A549 (cell line): ENCODE results near the gene MOGAT2. TPM values are rescaled to one million over a fixed set of nuclear protein-coding genes. Genes with fewer than 3 reads are reported as not detected.

ENCODE experiments used
- ATAC-seq, 2 experiments: fragments of 200-7000 bp in 1 of 2; fragments of >200 bp in 1 of 2; cut with Nextera tagmentation in 1 of 2; cut with Tn5 transposase in 1 of 2; 3 replicates each; pipeline versions ENCODE4 v1.8.0 to v1.9.1; 2018 to 2020; ENCODE audit warnings: mild to moderate bottlenecking in 1 of 2, moderate library complexity in 1 of 2
- CTCF ChIA-PET: fragments of 300-600 bp; sonication (Branson Sonifier 250); formaldehyde crosslinking; extraction: SDS; loops from one replicate; lab custom pipeline; 2021; ENCODE audit warnings: antibody characterized with exemption, inconsistent platforms; lab: Yijun Ruan, JAX
- POLR2A ChIA-PET: fragments of 350-600 bp; formaldehyde crosslinking; extraction: SDS; loops from one replicate; lab custom pipeline; 2021; ENCODE audit warnings: antibody characterized with exemption, inconsistent platforms; lab: Yijun Ruan, JAX
- DNase-seq, 2 experiments: peaks; one replicate each; pipeline versions ENCODE4 v3.0.0 to v3.0.0-alpha.2; 2011 to 2016; ENCODE audit warnings: low read depth in 1 of 2, low spot score in 1 of 2
- FAIRE-seq: peaks from 2 replicates; lab custom pipeline; 2011; peaks lifted over from hg19 to GRCh38; lab: Jason Lieb, UNC
- H3K27ac ChIP-seq, 2 experiments: fragments of >200 bp; sonication (Bioruptor Twin); formaldehyde crosslinking; 3 replicates each; pipeline ENCODE4 v1.5.1; 2016 to 2017
- H3K4me1 ChIP-seq: fragments of >200 bp; sonication (Bioruptor Twin); formaldehyde crosslinking; 3 replicates; pipeline ENCODE4 v1.6.1; 2016
- H3K4me2 ChIP-seq: fragments of >200 bp; sonication (Bioruptor Twin); formaldehyde crosslinking; 3 replicates; pipeline ENCODE4 v1.6.1; 2016
- H3K4me3 ChIP-seq: fragments of >200 bp; sonication (Bioruptor Twin); formaldehyde crosslinking; 3 replicates; pipeline ENCODE4 v1.5.1; 2016
- H3K9me3 ChIP-seq: fragments of >200 bp; sonication (Bioruptor Twin); formaldehyde crosslinking; 3 replicates; pipeline ENCODE4 v1.6.1; 2016
- BCL3 ChIP-seq: fragments of >200 bp; sonication (Bioruptor Twin); formaldehyde crosslinking; IDR thresholded peaks from 3 replicates; pipeline ENCODE4 v1.6.1; 2016
- CBX2 ChIP-seq: fragments of 200-600 bp; sonication (generic); IDR thresholded peaks from 2 replicates; pipeline ENCODE4 v1.6.1; 2016; ENCODE audit warnings: low read depth, mild to moderate bottlenecking, borderline replicate concordance
- CHD4 ChIP-seq: fragments of 200-600 bp; sonication (generic); IDR thresholded peaks from 2 replicates; pipeline ENCODE4 v1.6.1; 2016; ENCODE audit warnings: antibody characterized with exemption, mild to moderate bottlenecking, borderline replicate concordance
- E2F6 ChIP-seq: IDR thresholded peaks from 2 replicates; pipeline ENCODE4 v1.6.1; 2012; ENCODE audit warnings: low read depth, borderline replicate concordance
- EHF ChIP-seq: fragments of 250-450 bp; sonication (Bioruptor Pico); IDR thresholded peaks from 2 replicates; pipeline ENCODE4 v1.5.0; 2020; ENCODE audit warnings: mild to moderate bottlenecking
- EHMT2 ChIP-seq: fragments of 200-600 bp; sonication (generic); IDR thresholded peaks from 2 replicates; pipeline ENCODE4 v1.6.1; 2016; ENCODE audit warnings: antibody characterized with exemption, low read depth, mild to moderate bottlenecking, moderate library complexity
- FOSL2 ChIP-seq, 2 experiments: fragments of 450-650 bp in 1 of 2; fragments of >200 bp in 1 of 2; sonication (Bioruptor Twin) in 1 of 2; formaldehyde crosslinking; IDR thresholded peaks; 2 replicates each; pipeline versions ENCODE4 v1.5.0 to v1.6.1; 2016 to 2020; ENCODE audit warnings: mild to moderate bottlenecking in 1 of 2, moderate library complexity in 1 of 2
- FOXS1 ChIP-seq: fragments of 250-450 bp; sonication (Bioruptor Pico); IDR thresholded peaks from 2 replicates; pipeline ENCODE4 v1.5.0; 2020; ENCODE audit warnings: mild to moderate bottlenecking, moderate library complexity
- GATA3 ChIP-seq: IDR thresholded peaks from 2 replicates; pipeline ENCODE4 v1.6.1; 2012; ENCODE audit warnings: borderline replicate concordance
- HDAC2 ChIP-seq: fragments of 200-600 bp; sonication (generic); IDR thresholded peaks from 2 replicates; pipeline ENCODE4 v1.6.1; 2016
- HES2 ChIP-seq: fragments of >200 bp; sonication (Bioruptor Twin); formaldehyde crosslinking; IDR thresholded peaks from 2 replicates; pipeline ENCODE4 v1.6.1; 2016
- HMGXB4 ChIP-seq: fragments of 250-450 bp; sonication (Bioruptor Pico); IDR thresholded peaks from 2 replicates; pipeline ENCODE4 v1.5.0; 2021; ENCODE audit warnings: mild to moderate bottlenecking, moderate library complexity, borderline replicate concordance
- HOXA7 ChIP-seq: fragments of 250-450 bp; sonication (Bioruptor Pico); IDR thresholded peaks from 2 replicates; pipeline ENCODE4 v1.5.0; 2020; ENCODE audit warnings: mild to moderate bottlenecking, moderate library complexity
- HOXB5 ChIP-seq: fragments of 250-450 bp; sonication (Bioruptor Pico); IDR thresholded peaks from 2 replicates; pipeline ENCODE4 v1.5.0; 2020; ENCODE audit warnings: mild to moderate bottlenecking, moderate library complexity
- KDM1A ChIP-seq: fragments of 200-600 bp; sonication (generic); IDR thresholded peaks from 2 replicates; pipeline ENCODE4 v1.6.1; 2016; ENCODE audit warnings: low read depth, mild to moderate bottlenecking
- MAFK ChIP-seq: fragments of 450-650 bp; IDR thresholded peaks from 2 replicates; pipeline ENCODE4 v1.6.1; 2014; ENCODE audit not compliant: partially characterized antibody
- MAX ChIP-seq: IDR thresholded peaks from 2 replicates; pipeline ENCODE4 v1.6.1; 2012
- MAZ ChIP-seq: fragments of 150-350 bp; IDR thresholded peaks from 2 replicates; pipeline ENCODE4 v1.6.1; 2014; ENCODE audit warnings: antibody characterized with exemption, low read depth, low read length, borderline replicate concordance
- MYC ChIP-seq: IDR thresholded peaks from 2 replicates; pipeline ENCODE4 v1.6.1; 2012; ENCODE audit warnings: mild to moderate bottlenecking, inconsistent platforms, low read length, improper control_type of control experiment, borderline replicate concordance
- NFE2L2 ChIP-seq: fragments of 150-350 bp; conservative IDR thresholded peaks from 2 replicates; pipeline ENCODE4 v1.6.1; 2014; ENCODE audit warnings: low read length
- NPAS2 ChIP-seq: fragments of 250-450 bp; sonication (Bioruptor Pico); IDR thresholded peaks from 2 replicates; pipeline ENCODE4 v1.8.0; 2022; ENCODE audit warnings: mild to moderate bottlenecking, moderate library complexity, borderline replicate concordance
- NR3C1 ChIP-seq: fragments of >200 bp; sonication (Bioruptor Twin); formaldehyde crosslinking; IDR thresholded peaks from 3 replicates; pipeline ENCODE4 v1.6.1; 2017
- POLR2A ChIP-seq: IDR thresholded peaks from 2 replicates; pipeline ENCODE4 v1.6.1; 2012; ENCODE audit warnings: mild to moderate bottlenecking, low read length
- POLR2AphosphoS2 ChIP-seq: conservative IDR thresholded peaks from 2 replicates; pipeline ENCODE4 v1.6.1; 2012; ENCODE audit warnings: low read length, improper control_type of control experiment, inconsistent platforms
- RAD21 ChIP-seq, 2 experiments: fragments of >200 bp in 1 of 2; sonication (Bioruptor Twin) in 1 of 2; formaldehyde crosslinking in 1 of 2; IDR thresholded peaks in 1 of 2; conservative IDR thresholded peaks in 1 of 2; 2 replicates in 1 of 2; 3 replicates in 1 of 2; pipeline ENCODE4 v1.6.1; 2012 to 2018; ENCODE audit warnings: inconsistent platforms in 1 of 2
- RCOR1 ChIP-seq: fragments of 150-350 bp; IDR thresholded peaks from 2 replicates; pipeline ENCODE4 v1.6.1; 2014; ENCODE audit warnings: antibody characterized with exemption, low read length, low read depth
- SMC3 ChIP-seq: fragments of >200 bp; sonication (Bioruptor Twin); formaldehyde crosslinking; IDR thresholded peaks from 3 replicates; pipeline ENCODE4 v1.6.1; 2018; ENCODE audit warnings: inconsistent platforms
- TFCP2L1 ChIP-seq: fragments of 250-450 bp; sonication (Bioruptor Pico); IDR thresholded peaks from 2 replicates; pipeline ENCODE4 v1.5.0; 2021; ENCODE audit warnings: mild to moderate bottlenecking
- ZC3H11A ChIP-seq: fragments of 450-650 bp; IDR thresholded peaks from 2 replicates; pipeline ENCODE4 v1.6.1; 2014; ENCODE audit warnings: antibody characterized with exemption, mild to moderate bottlenecking
- ZNF302 ChIP-seq: fragments of 250-450 bp; sonication (Bioruptor Pico); IDR thresholded peaks from 2 replicates; pipeline ENCODE4 v1.9.0; 2021; ENCODE audit warnings: inconsistent platforms, mild to moderate bottlenecking, moderate library complexity
- WGBS: methylation state at CpG from one replicate; pipeline ENCODE4 v1.1.6; 2017; ENCODE audit errors: missing lambda C conversion rate; 5-methylcytosine and 5-hydroxymethylcytosine counted together
- polyA plus RNA-seq, 4 experiments: library from polyadenylated mRNA; depleted of rRNA in 3 of 4; stranded (reverse); fragments of >200 nt; fragmentation: RNase III in 1 of 4; extraction: RNeasy Plus Mini Kit Qiagen cat#74134 plus additional on column Dnase treatment in 1 of 4; gene quantifications; 2 replicates in 3 of 4; 3 replicates in 1 of 4; pipeline ENCODE4 v1.2.3, GENCODE V29; 2011 to 2017

Gene MOGAT2
- polyA plus RNA-seq, 2 of the 4 experiments (the other 2 are of a cell fraction), result not detected

GRCh38 chr11:75757651-75758050 lies 40.0 kb downstream of the MOGAT2 start:
- no peaks in the 10 kb centered on the region for H3K9me3 ChIP-seq
- FAIRE-seq, result no peak
- no peak overlapping the region for H3K4me2 ChIP-seq
- H3K4me3 ChIP-seq, result no peak overlapping the region
- POLR2A ChIA-PET, result no interaction called here
- TF ChIP-seq CHD4 (no peak), FOXS1 (CRISPR knock-in tag) (no peak), FOSL2 (IDR thresholded peaks at IDR 0.05) (no peak), FOSL2 (CRISPR knock-in tag; IDR thresholded peaks at IDR 0.05) (no peak), GATA3 (no peak), NFE2L2 (no peak), MAZ (no peak), TFCP2L1 (no peak), EHF (CRISPR knock-in tag) (no peak), POLR2AphosphoS2 (no peak), KDM1A (no peak), ZNF302 (CRISPR knock-in tag) (no peak), HDAC2 (no peak), E2F6 (no peak), CBX2 (no peak), HOXA7 (CRISPR knock-in tag) (no peak), ZC3H11A (no peak), SMC3 (no peak)
- CTCF ChIA-PET, result no interaction called here
- WGBS, result 39% methylated on average over 2 of the region's 2 CpGs
- no peak for DNase-seq
- no peak overlapping the region for H3K27ac ChIP-seq
- H3K4me1 ChIP-seq, result peaks cover 10% of the 10 kb centered on the region; the same call in 2 of the 3 replicates
- no peak for ATAC-seq

- 68% methylated on average over 4 of the region's 4 CpGs for WGBS
- no peak overlapping the region for H3K4me2 ChIP-seq
- POLR2A ChIA-PET, result no interaction called here
- H3K9me3 ChIP-seq, result no peaks in the 10 kb centered on the region
- no peak overlapping the region for H3K4me3 ChIP-seq
- FAIRE-seq, result no peak
- no peak for DNase-seq
- no peak for ATAC-seq
- no peak overlapping the region for H3K27ac ChIP-seq
- peaks cover 15% of the 10 kb centered on the region; the same call in 2 of the 3 replicates for H3K4me1 ChIP-seq
- TF ChIP-seq EHMT2 (no peak), CHD4 (no peak), NPAS2 (no peak), HMGXB4 (CRISPR knock-in tag) (no peak), GATA3 (no peak), E2F6 (no peak), BCL3 (no peak), MAX (no peak), MAFK (no peak), NR3C1 (no peak), MAZ (no peak), HES2 (no peak), POLR2A (no peak), MYC (no peak), RAD21 (conservative IDR thresholded peaks at IDR 0.05 in 1 of 2, IDR thresholded peaks at IDR 0.05 in 1 of 2) (no peak), RCOR1 (no peak), HOXB5 (CRISPR knock-in tag) (no peak)
- CTCF ChIA-PET, result interaction anchor here (0.9 to 1.7 kb wide), 2 partner anchors 37 to 54 kb away, joined by 3 to 4 read pairs; no protein-coding TSS in a partner anchor
These were observed 42.2 kb downstream of the MOGAT2 start for GRCh38 chr11:75759832-75760231.
